Chondrocyte (in vitro differentiated cells): ENCODE data around the gene FBLN5. TPM values are rescaled to one million over a fixed set of nuclear protein-coding genes. Genes with fewer than 3 reads are reported as not detected.
"Not testable (repeated sequence)": the region's sequence is repeated elsewhere in the genome, so short reads cannot be mapped to it uniquely, and the experiment has no call there.

Source experiments
- DNase-seq: peaks from one replicate; pipeline ENCODE4 v3.0.0; 2021; ENCODE audit warnings: mixed read lengths, low spot score
- H3K27ac Mint-ChIP-seq: one replicate; pipeline ENCODE4 v1.8.0; 2021; ENCODE audit warnings: mild to moderate bottlenecking, moderate library complexity, mixed read lengths; ENCODE audit not compliant: unreplicated experiment
- H3K27me3 Mint-ChIP-seq: 2 replicates; pipeline ENCODE4 v1.8.0; 2021; ENCODE audit warnings: low read depth, mixed read lengths
- H3K36me3 Mint-ChIP-seq: 2 replicates; pipeline ENCODE4 v1.8.0; 2021; ENCODE audit warnings: low read depth, mixed read lengths
- H3K4me1 Mint-ChIP-seq: 2 replicates; pipeline ENCODE4 v1.8.0; 2021; ENCODE audit warnings: low read depth, mild to moderate bottlenecking, mixed read lengths
- H3K4me3 Mint-ChIP-seq: one replicate; pipeline ENCODE4 v1.8.0; 2021; ENCODE audit warnings: mild to moderate bottlenecking, moderate library complexity, mixed read lengths; ENCODE audit not compliant: unreplicated experiment
- H3K9me3 Mint-ChIP-seq: 2 replicates; pipeline ENCODE4 v1.8.0; 2021; ENCODE audit warnings: low read depth, mixed read lengths
- total RNA-seq: library from RNA; stranded (reverse); gene quantifications from 3 replicates; pipeline ENCODE4 v1.2.1, GENCODE V29; 2021
- TF ChIP-seq, protein P1 (sequence below): fragments of 200-600 bp; sonication (generic); IDR thresholded peaks from 2 replicates; pipeline ENCODE4 v1.5.0; 2021; ENCODE audit warnings: antibody characterized with exemption, mild to moderate bottlenecking, moderate library complexity

The FBLN5 gene
- total RNA-seq, 1 donor from 2014 or later = 1,232 TPM

DNA sequence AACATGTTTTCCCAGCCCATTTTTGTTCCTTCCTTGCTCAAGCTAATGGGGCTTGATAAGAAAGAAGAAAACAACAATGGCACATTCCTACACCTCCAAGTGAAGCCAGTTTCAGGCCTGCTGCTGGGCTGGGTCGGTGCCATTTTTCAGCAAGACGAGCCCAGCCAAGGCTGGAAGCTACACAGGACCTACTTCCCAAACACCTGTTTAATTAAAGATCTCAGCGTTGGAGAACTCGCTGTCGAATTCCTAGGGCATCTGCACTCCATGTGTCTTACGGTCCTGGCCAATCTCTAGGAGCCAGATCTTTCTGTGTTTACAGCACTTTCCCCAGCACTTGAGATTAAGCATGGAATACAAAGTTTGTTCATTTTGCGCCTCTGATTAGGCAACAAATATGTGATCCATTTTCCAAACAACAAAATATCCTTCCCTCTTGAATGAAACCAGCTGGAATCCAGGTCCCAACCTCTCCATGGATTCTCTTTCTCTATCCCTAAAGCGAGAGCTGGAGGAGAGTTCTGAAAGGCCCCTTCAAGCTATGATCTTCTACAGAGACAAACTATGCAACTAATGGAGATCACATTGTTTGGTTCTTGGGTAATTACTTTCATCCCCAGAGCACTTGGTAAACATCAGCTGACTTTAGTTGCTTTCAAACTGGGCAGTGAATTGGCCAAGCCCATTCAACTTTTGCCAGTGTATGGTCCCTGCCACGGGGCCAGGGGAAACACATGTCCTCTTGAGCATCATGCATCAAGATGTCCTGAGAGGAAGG lies 45.9 kb downstream of the FBLN5 start:
- Mint-ChIP-seq H3K27ac (peak overlapping the region; percentile 67), H3K4me3 (no peak overlapping the region), H3K4me1 (peaks cover 90% of the 10 kb centered on the region), H3K27me3 (no peaks in the 10 kb centered on the region), H3K36me3 (peaks cover 10% of the 10 kb centered on the region), H3K9me3 (no peaks in the 10 kb centered on the region)
- no peak for DNase-seq
- TF ChIP-seq, protein P1, sequence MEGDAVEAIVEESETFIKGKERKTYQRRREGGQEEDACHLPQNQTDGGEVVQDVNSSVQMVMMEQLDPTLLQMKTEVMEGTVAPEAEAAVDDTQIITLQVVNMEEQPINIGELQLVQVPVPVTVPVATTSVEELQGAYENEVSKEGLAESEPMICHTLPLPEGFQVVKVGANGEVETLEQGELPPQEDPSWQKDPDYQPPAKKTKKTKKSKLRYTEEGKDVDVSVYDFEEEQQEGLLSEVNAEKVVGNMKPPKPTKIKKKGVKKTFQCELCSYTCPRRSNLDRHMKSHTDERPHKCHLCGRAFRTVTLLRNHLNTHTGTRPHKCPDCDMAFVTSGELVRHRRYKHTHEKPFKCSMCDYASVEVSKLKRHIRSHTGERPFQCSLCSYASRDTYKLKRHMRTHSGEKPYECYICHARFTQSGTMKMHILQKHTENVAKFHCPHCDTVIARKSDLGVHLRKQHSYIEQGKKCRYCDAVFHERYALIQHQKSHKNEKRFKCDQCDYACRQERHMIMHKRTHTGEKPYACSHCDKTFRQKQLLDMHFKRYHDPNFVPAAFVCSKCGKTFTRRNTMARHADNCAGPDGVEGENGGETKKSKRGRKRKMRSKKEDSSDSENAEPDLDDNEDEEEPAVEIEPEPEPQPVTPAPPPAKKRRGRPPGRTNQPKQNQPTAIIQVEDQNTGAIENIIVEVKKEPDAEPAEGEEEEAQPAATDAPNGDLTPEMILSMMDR = no peak

GRCh38 chr14:91899806-91900205 lies 47.7 kb downstream of the FBLN5 start:
- H3K27ac Mint-ChIP-seq = peak overlapping the region; percentile 92
- H3K9me3 Mint-ChIP-seq = no peaks in the 10 kb centered on the region
- no peak overlapping the region for H3K4me3 Mint-ChIP-seq
- H3K4me1 Mint-ChIP-seq = peaks cover 98% of the 10 kb centered on the region
- TF ChIP-seq, protein P1 = no peak
- H3K36me3 Mint-ChIP-seq = peaks cover 9% of the 10 kb centered on the region
- no peaks in the 10 kb centered on the region for H3K27me3 Mint-ChIP-seq
- DNase-seq = no peak

- TF ChIP-seq, protein P1 = no peak
- no peak for DNase-seq
Observed at GRCh38 chr14:91899213-91899612, 48.3 kb downstream of the FBLN5 start.

GRCh38 chr14:91898372-91898771 lies 49.1 kb downstream of the FBLN5 start:
- TF ChIP-seq, protein P1 = no peak
- H3K27ac Mint-ChIP-seq = peak overlapping the region; percentile 92
- no peaks in the 10 kb centered on the region for H3K27me3 Mint-ChIP-seq
- H3K4me1 Mint-ChIP-seq = peaks cover 96% of the 10 kb centered on the region
- peak overlapping the region; percentile 33 for H3K4me3 Mint-ChIP-seq
- peaks cover 15% of the 10 kb centered on the region for H3K36me3 Mint-ChIP-seq
- DNase-seq = no peak
- H3K9me3 Mint-ChIP-seq = no peaks in the 10 kb centered on the region

More at GRCh38 chr14:91899213-91899612, 48.3 kb downstream of the FBLN5 start:
- peaks cover 10% of the 10 kb centered on the region for H3K36me3 Mint-ChIP-seq
- no peaks in the 10 kb centered on the region for H3K27me3 Mint-ChIP-seq
- H3K4me3 Mint-ChIP-seq = peak overlapping the region; percentile 18
- H3K4me1 Mint-ChIP-seq = peaks cover 96% of the 10 kb centered on the region
- H3K9me3 Mint-ChIP-seq = no peaks in the 10 kb centered on the region
- H3K27ac Mint-ChIP-seq = peak overlapping the region; percentile 92

GRCh38 chr14:91897716-91898115 lies 49.8 kb downstream of the FBLN5 start:
- H3K27ac Mint-ChIP-seq = peak overlapping the region; percentile 92
- peaks cover 20% of the 10 kb centered on the region for H3K36me3 Mint-ChIP-seq
- DNase-seq, H3K9me3 Mint-ChIP-seq, H3K27me3 Mint-ChIP-seq: not testable (repeated sequence)
- peak overlapping the region; percentile 37 for H3K4me3 Mint-ChIP-seq
- H3K4me1 Mint-ChIP-seq = peaks cover 96% of the 10 kb centered on the region
